ENCODE results near the gene LRRC8A.
A peak's percentile ranks its signal among the peaks of the same experiment; 100 is the strongest.
"Not testable (repeated sequence)": the region's sequence is repeated elsewhere in the genome, so short reads cannot be mapped to it uniquely, and the experiment has no call there.

LRRC8A gene

GRCh38 chr9:128838338-128838737, 43.6 kb upstream of the LRRC8A start:
- DNase-seq (ENCODE audit: low spot score) (no peak), ATAC-seq (ENCODE audit: low read depth) (no peak)
- peaks cover 39% of the 10 kb centered on the region for H3K36me3 ChIP-seq (ENCODE audit: low read depth)
- H3K27me3 ChIP-seq (ENCODE audit: insufficient read depth, poor library complexity, severe bottlenecking), result no peaks in the 10 kb centered on the region
- no peaks in the 10 kb centered on the region for H3K9me3 ChIP-seq (ENCODE audit: severe bottlenecking)
- no peaks in the 10 kb centered on the region for H3K4me1 ChIP-seq (ENCODE audit: insufficient read depth, poor library complexity, severe bottlenecking)
- H3K27ac ChIP-seq (ENCODE audit: poor library complexity, severe bottlenecking), result no peak overlapping the region
- no peak overlapping the region for H3K4me3 ChIP-seq (ENCODE audit: severe bottlenecking)
- no peak for TF ChIP-seq CTCF (IDR thresholded peaks at IDR 0.05; ENCODE audit: poor library complexity, severe bottlenecking)

- TF ChIP-seq CTCF (IDR thresholded peaks at IDR 0.05; ENCODE audit: poor library complexity, severe bottlenecking), result no peak
- no peak for DNase-seq (ENCODE audit: low spot score)
- ATAC-seq (ENCODE audit: low read depth), result no peak
- Histone ChIP-seq H3K27me3 (ENCODE audit: insufficient read depth, poor library complexity, severe bottlenecking) (no peaks in the 10 kb centered on the region), H3K4me1 (ENCODE audit: insufficient read depth, poor library complexity, severe bottlenecking) (no peaks in the 10 kb centered on the region), H3K27ac (ENCODE audit: poor library complexity, severe bottlenecking) (no peak overlapping the region), H3K9me3 (ENCODE audit: severe bottlenecking) (no peaks in the 10 kb centered on the region), H3K36me3 (ENCODE audit: low read depth) (peaks cover 30% of the 10 kb centered on the region), H3K4me3 (ENCODE audit: severe bottlenecking) (no peak overlapping the region)
Observed at GRCh38 chr9:128840524-128840923, 41.4 kb upstream of the LRRC8A start.

- Histone ChIP-seq H3K4me3 (ENCODE audit: severe bottlenecking) (no peak overlapping the region), H3K4me1 (ENCODE audit: insufficient read depth, poor library complexity, severe bottlenecking) (no peaks in the 10 kb centered on the region), H3K27ac (ENCODE audit: poor library complexity, severe bottlenecking) (no peak overlapping the region), H3K36me3 (ENCODE audit: low read depth) (peaks cover 26% of the 10 kb centered on the region), H3K27me3 (ENCODE audit: insufficient read depth, poor library complexity, severe bottlenecking) (no peaks in the 10 kb centered on the region), H3K9me3 (ENCODE audit: severe bottlenecking) (no peaks in the 10 kb centered on the region)
- no peak for DNase-seq (ENCODE audit: low spot score)
- ATAC-seq (ENCODE audit: low read depth), result no peak
- no peak for TF ChIP-seq CTCF (IDR thresholded peaks at IDR 0.05; ENCODE audit: poor library complexity, severe bottlenecking)
Observed at GRCh38 chr9:128841694-128842492, 40.0 kb upstream of the LRRC8A start.

- not testable (repeated sequence) for H3K4me1 ChIP-seq (ENCODE audit: insufficient read depth, poor library complexity, severe bottlenecking); H3K27me3 ChIP-seq (ENCODE audit: insufficient read depth, poor library complexity, severe bottlenecking); DNase-seq (ENCODE audit: low spot score); H3K27ac ChIP-seq (ENCODE audit: poor library complexity, severe bottlenecking); ATAC-seq (ENCODE audit: low read depth); H3K4me3 ChIP-seq (ENCODE audit: severe bottlenecking); H3K9me3 ChIP-seq (ENCODE audit: severe bottlenecking)
- H3K36me3 ChIP-seq (ENCODE audit: low read depth), result peaks cover 26% of the 10 kb centered on the region
Observed at GRCh38 chr9:128843171-128843570, 38.8 kb upstream of the LRRC8A start.

GRCh38 chr9:128845186-128845931, 36.6 kb upstream of the LRRC8A start:
- Histone ChIP-seq H3K9me3 (ENCODE audit: severe bottlenecking) (no peaks in the 10 kb centered on the region), H3K4me3 (ENCODE audit: severe bottlenecking) (no peak overlapping the region), H3K27ac (ENCODE audit: poor library complexity, severe bottlenecking) (no peak overlapping the region), H3K36me3 (ENCODE audit: low read depth) (peaks cover 10% of the 10 kb centered on the region), H3K4me1 (ENCODE audit: insufficient read depth, poor library complexity, severe bottlenecking) (no peaks in the 10 kb centered on the region), H3K27me3 (ENCODE audit: insufficient read depth, poor library complexity, severe bottlenecking) (no peaks in the 10 kb centered on the region)
- no peak for DNase-seq (ENCODE audit: low spot score)
- no peak for TF ChIP-seq CTCF (IDR thresholded peaks at IDR 0.05; ENCODE audit: poor library complexity, severe bottlenecking)
- peak; percentile 42 for ATAC-seq (ENCODE audit: low read depth)

Measured in RWPE2 (cell line).